ENCODE results near the gene ENKUR. TPM values are rescaled to one million over a fixed set of nuclear protein-coding genes. Genes with fewer than 3 reads are reported as not detected.

The ENKUR gene
- total RNA-seq, 4 donors from 2014 or later, result 0.33 to 0.73 TPM; not detected in 2

DNA sequence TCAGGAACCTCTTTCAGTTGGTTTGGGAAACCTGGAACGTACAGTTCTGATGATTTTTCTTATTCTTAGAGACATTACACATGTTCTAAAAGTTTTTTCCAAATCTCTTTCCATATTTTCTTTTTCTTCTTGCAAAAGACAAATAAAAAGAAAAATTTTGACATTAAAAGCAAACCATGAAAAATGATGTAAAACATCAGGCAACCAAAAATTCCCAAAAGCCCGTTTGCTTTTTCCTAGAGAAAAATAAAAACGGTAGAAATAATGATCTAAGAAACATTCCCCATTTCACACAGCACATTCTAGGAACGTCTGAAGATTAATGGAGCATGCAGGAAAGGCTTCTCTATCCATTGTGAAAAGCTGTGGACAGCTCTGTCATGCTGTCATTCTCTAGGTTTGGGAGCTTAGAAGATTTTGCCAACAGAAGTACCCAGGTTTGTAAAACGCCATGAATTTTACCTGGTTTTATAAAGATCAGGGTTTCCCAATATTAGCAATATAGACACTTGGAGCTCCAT, 52.4 kb downstream of the ENKUR start:
- WGBS, 2 donors, result 30 to 36% methylated on average over 5 of the region's 5 CpGs
- DNase-seq, result no peak
- no peaks in the 10 kb centered on the region for H3K27me3 ChIP-seq
- no peak overlapping the region for H3K27ac ChIP-seq
- no peaks in the 10 kb centered on the region for H3K4me1 ChIP-seq
- no peaks in the 10 kb centered on the region for H3K36me3 ChIP-seq
- H3K4me3 ChIP-seq (replicated peaks in 1 of 3), result no peak overlapping the region
- intact Hi-C loops (cut with DNase I), result no loop called here
- TF ChIP-seq POLR2A (IDR thresholded peaks at IDR 0.05) (no peak), CTCF (IDR thresholded peaks at IDR 0.05) (no peak)
- H3K9me3 ChIP-seq, result no peaks in the 10 kb centered on the region

- 53 to 85% methylated on average over 3 of the region's 3 CpGs for WGBS, 2 donors
- no peak overlapping the region for H3K4me3 ChIP-seq (replicated peaks in 1 of 3)
Measured at GRCh38 chr10:24962995-24963394, 53.0 kb downstream of the ENKUR start.

GRCh38 chr10:24961582-24961981, 54.4 kb downstream of the ENKUR start:
- no peak overlapping the region for H3K4me3 ChIP-seq (replicated peaks in 1 of 3)
- no peaks in the 10 kb centered on the region for H3K9me3 ChIP-seq
- H3K4me1 ChIP-seq, result no peaks in the 10 kb centered on the region
- H3K27me3 ChIP-seq, result no peaks in the 10 kb centered on the region
- TF ChIP-seq POLR2A (IDR thresholded peaks at IDR 0.05) (no peak), CTCF (IDR thresholded peaks at IDR 0.05) (no peak)
- 93 to 95% methylated on average over 4 of the region's 4 CpGs for WGBS, 2 donors
- DNase-seq, result no peak
- no peak overlapping the region for H3K27ac ChIP-seq
- no peaks in the 10 kb centered on the region for H3K36me3 ChIP-seq
- intact Hi-C loops (cut with DNase I), result no loop called here

More at GRCh38 chr10:24962995-24963394, 53.0 kb downstream of the ENKUR start:
- no peaks in the 10 kb centered on the region for H3K36me3 ChIP-seq
- intact Hi-C loops (cut with DNase I), result no loop called here
- H3K9me3 ChIP-seq, result no peaks in the 10 kb centered on the region
- no peaks in the 10 kb centered on the region for H3K4me1 ChIP-seq
- TF ChIP-seq POLR2A (IDR thresholded peaks at IDR 0.05) (no peak), CTCF (IDR thresholded peaks at IDR 0.05) (no peak)
- DNase-seq, result no peak
- H3K27ac ChIP-seq, result no peak overlapping the region
- no peaks in the 10 kb centered on the region for H3K27me3 ChIP-seq

DNA sequence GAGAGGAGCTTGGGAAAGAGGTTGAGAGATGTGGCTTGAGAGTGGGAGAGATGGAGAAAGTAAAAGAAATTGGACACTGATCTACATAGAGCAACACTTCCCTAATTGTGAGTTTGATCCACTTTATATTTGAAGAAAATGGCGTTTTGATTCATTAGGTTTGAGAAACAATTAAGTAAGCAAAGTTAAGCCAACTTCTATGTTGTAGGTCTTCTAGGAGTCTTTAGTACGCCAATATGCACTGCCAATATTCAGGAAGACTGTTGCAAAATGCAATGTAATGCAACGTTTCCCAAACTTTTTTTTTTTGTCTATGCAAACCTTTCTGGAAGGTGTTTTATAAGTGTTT, 56.6 kb downstream of the ENKUR start:
- WGBS, 2 donors, result 62 to 63% methylated on average over 3 of the region's 3 CpGs

More for the DNA sequence above, 56.6 kb downstream of the ENKUR start:
- Histone ChIP-seq H3K4me3 (replicated peaks in 1 of 3) (no peak overlapping the region), H3K36me3 (no peaks in the 10 kb centered on the region), H3K9me3 (no peaks in the 10 kb centered on the region), H3K27me3 (no peaks in the 10 kb centered on the region), H3K4me1 (no peaks in the 10 kb centered on the region), H3K27ac (no peak overlapping the region)
- intact Hi-C loops (cut with DNase I), result no loop called here
- DNase-seq, result no peak
- TF ChIP-seq POLR2A (IDR thresholded peaks at IDR 0.05) (no peak), CTCF (IDR thresholded peaks at IDR 0.05) (no peak)

All from thyroid gland (tissue), 4 donors.